Spleen (tissue), 7 donors: Measurements from ENCODE around the gene TMEM175.

ENCODE experiments used
- POLR2A ChIP-seq, 3 donors: fragments of 450-650 bp; IDR thresholded peaks; one replicate each; pipeline ENCODE4 v1.5.1; 2017; ENCODE audit warnings: antibody characterized with exemption in 3 of 3, mild to moderate bottlenecking in 1 of 3
- TF ChIP-seq, protein P1 (sequence below), 11 experiments: fragments of 200-600 bp in 7 of 11; fragments of 450-650 bp in 4 of 11; sonication (generic) in 4 of 11; IDR thresholded peaks in 8 of 11; conservative IDR thresholded peaks in 3 of 11; 1 replicate in 7 of 11; 2 replicates in 4 of 11; pipeline versions ENCODE4 v1.4.0 to v1.8.0; 2016 to 2021; ENCODE audit warnings: antibody characterized with exemption in 11 of 11, inconsistent platforms in 4 of 11, mild to moderate bottlenecking in 1 of 11
- donor health status: DM: no; HTN: no; CAD: no; lungs with moderate emphysema.
- donor health status: DM: no; HTN: no; CAD: no.
- donor health status: DM: no; HTN: no; CAD: no.

DNA sequence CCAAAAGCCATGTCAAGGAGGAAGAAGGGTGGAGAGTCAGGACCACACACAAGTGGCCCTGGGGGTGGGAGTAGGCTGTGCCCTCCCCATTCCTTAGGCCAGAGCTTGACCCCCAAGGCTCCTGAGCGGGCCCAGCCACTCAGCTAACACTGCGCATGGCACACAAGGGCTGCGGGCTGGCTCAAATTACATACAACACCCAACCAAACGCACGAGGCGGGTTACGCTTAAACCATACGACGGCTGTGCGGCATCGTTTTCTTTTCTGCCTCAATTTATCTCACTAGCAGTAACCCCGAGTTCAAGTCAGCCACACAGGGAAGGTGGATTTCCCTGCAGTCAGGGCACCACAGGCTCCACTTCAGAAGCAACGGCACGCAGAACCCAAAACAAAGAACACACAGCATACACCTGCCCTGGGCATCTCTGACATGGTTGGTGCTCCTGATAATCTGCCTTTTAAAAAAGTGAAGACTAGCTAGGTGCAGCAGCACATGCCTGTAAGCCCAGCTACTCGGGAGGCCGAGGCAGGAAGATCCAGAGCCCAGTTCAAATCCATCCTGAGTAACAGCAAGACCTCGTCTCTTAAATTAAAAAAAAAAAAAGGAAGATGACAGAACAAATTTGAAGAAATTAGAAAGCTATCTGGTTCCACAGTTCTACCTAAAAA is 3.0 kb upstream of the TMEM175 start:
- TF ChIP-seq, protein P1, sequence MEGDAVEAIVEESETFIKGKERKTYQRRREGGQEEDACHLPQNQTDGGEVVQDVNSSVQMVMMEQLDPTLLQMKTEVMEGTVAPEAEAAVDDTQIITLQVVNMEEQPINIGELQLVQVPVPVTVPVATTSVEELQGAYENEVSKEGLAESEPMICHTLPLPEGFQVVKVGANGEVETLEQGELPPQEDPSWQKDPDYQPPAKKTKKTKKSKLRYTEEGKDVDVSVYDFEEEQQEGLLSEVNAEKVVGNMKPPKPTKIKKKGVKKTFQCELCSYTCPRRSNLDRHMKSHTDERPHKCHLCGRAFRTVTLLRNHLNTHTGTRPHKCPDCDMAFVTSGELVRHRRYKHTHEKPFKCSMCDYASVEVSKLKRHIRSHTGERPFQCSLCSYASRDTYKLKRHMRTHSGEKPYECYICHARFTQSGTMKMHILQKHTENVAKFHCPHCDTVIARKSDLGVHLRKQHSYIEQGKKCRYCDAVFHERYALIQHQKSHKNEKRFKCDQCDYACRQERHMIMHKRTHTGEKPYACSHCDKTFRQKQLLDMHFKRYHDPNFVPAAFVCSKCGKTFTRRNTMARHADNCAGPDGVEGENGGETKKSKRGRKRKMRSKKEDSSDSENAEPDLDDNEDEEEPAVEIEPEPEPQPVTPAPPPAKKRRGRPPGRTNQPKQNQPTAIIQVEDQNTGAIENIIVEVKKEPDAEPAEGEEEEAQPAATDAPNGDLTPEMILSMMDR (IDR thresholded peaks at IDR 0.05 in 8 of 11, conservative IDR thresholded peaks at IDR 0.05 in 3 of 11), result no peak
- no peak for TF ChIP-seq POLR2A (IDR thresholded peaks at IDR 0.05)
